CD4-positive, alpha-beta memory T cell (primary cell): Measurements from ENCODE around the gene GTPBP10. TPM values are rescaled to one million over a fixed set of nuclear protein-coding genes. Genes with fewer than 3 reads are reported as not detected.
"Not testable (repeated sequence)": the region's sequence is repeated elsewhere in the genome, so short reads cannot be mapped to it uniquely, and the experiment has no call there.

Experiments
- CTCF ChIA-PET: fragments of 350-600 bp; sonication (Branson Sonifier 250); formaldehyde crosslinking; loops from one replicate; lab custom pipeline; 2021; ENCODE audit warnings: inconsistent platforms; ENCODE audit not compliant: partially characterized antibody; lab: Charles Lee
- POLR2A ChIA-PET: fragments of 350-600 bp; sonication (Branson Sonifier 250); formaldehyde crosslinking; loops from one replicate; lab custom pipeline; 2021; ENCODE audit not compliant: partially characterized antibody; lab: Charles Lee
- DNase-seq, 5 donors: peaks; one replicate each; pipeline versions ENCODE4 v3.0.0 to v3.0.0-alpha.2; 2020 to 2022; ENCODE audit warnings: mixed read lengths in 1 of 5
- H3K27ac ChIP-seq: one replicate; pipeline ENCODE4 v1.7.0; 2013; ENCODE audit warnings: low read depth, low read length
- H3K27me3 ChIP-seq: 2 replicates; pipeline ENCODE4 v1.7.0; 2013; ENCODE audit warnings: mild to moderate bottlenecking, low read length, moderate library complexity; ENCODE audit not compliant: insufficient read depth
- H3K36me3 ChIP-seq: 2 replicates; pipeline ENCODE4 v1.7.0; 2013; ENCODE audit warnings: mild to moderate bottlenecking, low read length, moderate library complexity; ENCODE audit not compliant: insufficient read depth
- H3K4me1 ChIP-seq: 2 replicates; pipeline ENCODE4 v1.7.0; 2013; ENCODE audit warnings: mild to moderate bottlenecking, low read length, moderate library complexity; ENCODE audit not compliant: insufficient read depth
- H3K4me3 ChIP-seq, 2 donors: one replicate each; pipeline ENCODE4 v1.7.0; 2013; ENCODE audit warnings: low read length in 2 of 2, mild to moderate bottlenecking in 1 of 2
- H3K9me3 ChIP-seq, 2 donors: one replicate each; pipeline ENCODE4 v1.7.0; 2013; ENCODE audit warnings: low read length in 2 of 2, control low read depth in 1 of 2; ENCODE audit not compliant: control insufficient read depth in 1 of 2
- H3K27ac Mint-ChIP-seq, 7 donors: one replicate each; pipeline ENCODE4 v1.8.0; 2020 to 2021; ENCODE audit warnings: mixed read lengths in 7 of 7, mild to moderate bottlenecking in 6 of 7, inconsistent platforms in 3 of 7, moderate library complexity in 3 of 7
- H3K27me3 Mint-ChIP-seq, 2 donors: one replicate each; pipeline ENCODE4 v1.8.0; 2020 to 2021; ENCODE audit warnings: mixed read lengths in 2 of 2
- H3K36me3 Mint-ChIP-seq, 2 donors: one replicate each; pipeline ENCODE4 v1.8.0; 2020 to 2021; ENCODE audit warnings: mixed read lengths in 2 of 2, inconsistent platforms in 1 of 2, mild to moderate bottlenecking in 1 of 2
- H3K4me1 Mint-ChIP-seq, 4 donors: one replicate each; pipeline ENCODE4 v1.8.0; 2020 to 2021; ENCODE audit warnings: mixed read lengths in 4 of 4, mild to moderate bottlenecking in 1 of 4
- H3K4me3 Mint-ChIP-seq, 8 donors: one replicate each; pipeline ENCODE4 v1.8.0; 2020 to 2021; ENCODE audit warnings: mixed read lengths in 8 of 8, mild to moderate bottlenecking in 7 of 8, moderate library complexity in 6 of 8, inconsistent platforms in 3 of 8
- H3K9me3 Mint-ChIP-seq, 8 donors: one replicate each; pipeline ENCODE4 v1.8.0; 2020 to 2021; ENCODE audit warnings: mixed read lengths in 8 of 8, mild to moderate bottlenecking in 5 of 8, inconsistent platforms in 3 of 8, moderate library complexity in 1 of 8
- intact Hi-C: fragments of 100-400 bp; cut with micrococcal nuclease; formaldehyde crosslinking; loops from one replicate; pipeline ENCODE4 v1.15.1; 2023
- polyA plus RNA-seq, 2 donors: library from polyadenylated mRNA; unstranded; fragments of 300-500 nt; fragmentation: Illumina TruSeq; gene quantifications; one replicate each; pipeline ENCODE4 v1.2.3, GENCODE V29; 2021
- total RNA-seq, 2 experiments: library from RNA; stranded (reverse); gene quantifications; one replicate each; pipeline ENCODE4 v1.2.3, GENCODE V29; 2021

GTPBP10 gene
- total and polyA plus RNA-seq, 4 experiments from 2014 or later: 30.6 to 46.7 (median 41.6) TPM

GRCh38 chr7:90334926-90335325 lies 11.6 kb upstream of the GTPBP10 start:
- not testable (repeated sequence) for H3K4me1 ChIP-seq, H3K27me3 Mint-ChIP-seq, H3K36me3 ChIP-seq

GRCh38 chr7:90337106-90337505 lies 9.4 kb upstream of the GTPBP10 start:
- Histone ChIP-seq H3K36me3 (no peaks in the 10 kb centered on the region), H3K4me1 (no peaks in the 10 kb centered on the region), H3K9me3 (no peaks in the 10 kb centered on the region), H3K27me3 (no peaks in the 10 kb centered on the region), H3K4me3 (no peak overlapping the region), H3K27ac (no peak overlapping the region)
- Mint-ChIP-seq H3K4me1 (peaks cover 0 to 2% (median under 1%) of the 10 kb centered on the region in 4 donors), H3K4me3 (no peak overlapping the region), H3K27me3 (peaks cover 5% of the 10 kb centered on the region in 2 donors), H3K9me3 (no peaks in the 10 kb centered on the region), H3K27ac (no peak overlapping the region), H3K36me3 (no peaks in the 10 kb centered on the region)
- CTCF ChIA-PET: interaction anchor here (0.6 to 1.7 kb wide), 2 partner anchors 8 to 183 kb away, joined by 3 to 7 read pairs; partner anchors contain the start of gene STEAP1
- no peak for DNase-seq
- intact Hi-C loops: no loop called here
- POLR2A ChIA-PET: no interaction called here

More at GRCh38 chr7:90334926-90335325, 11.6 kb upstream of the GTPBP10 start:
- H3K27ac ChIP-seq, H3K36me3 Mint-ChIP-seq, H3K27me3 ChIP-seq, intact Hi-C loops, H3K9me3 ChIP-seq, H3K4me3 Mint-ChIP-seq, H3K4me1 Mint-ChIP-seq, DNase-seq, H3K9me3 Mint-ChIP-seq, POLR2A ChIA-PET, H3K4me3 ChIP-seq, H3K27ac Mint-ChIP-seq, CTCF ChIA-PET: not testable (repeated sequence)

GRCh38 chr7:90345016-90345415 lies 1.5 kb upstream of the GTPBP10 start:
- no peaks in the 10 kb centered on the region for H3K36me3 ChIP-seq
- Mint-ChIP-seq H3K27ac (peak overlapping the region; percentile 98 to 100 (median 99)), H3K4me1 (peaks cover 25 to 47% (median 39%) of the 10 kb centered on the region in 4 donors), H3K27me3 (peaks cover 0 to 1% of the 10 kb centered on the region in 2 donors), H3K9me3 (no peaks in the 10 kb centered on the region), H3K4me3 (peak overlapping the region; percentile 92 to 99 (median 98)), H3K36me3 (peaks cover 7 to 20% of the 10 kb centered on the region in 2 donors)
- intact Hi-C loops: loop anchor here (10.0 kb wide), 1 partner anchor 1600 kb away; the partner anchor contains the start of gene AKAP9
- ChIA-PET POLR2A (interaction anchor here (1.3 to 2.0 kb wide), 2 partner anchors 58 to 99 kb away, joined by 3 to 11 read pairs; partner anchors contain the start of gene CLDN12), CTCF (interaction anchor here (1.1 to 1.7 kb wide), 5 partner anchors 9 to 166 kb away, joined by 3 to 7 read pairs (median 4); no protein-coding TSS in a partner anchor)
- peak overlapping the region; percentile 87 for H3K27ac ChIP-seq
- no peak overlapping the region for H3K4me3 ChIP-seq
- peaks cover 30% of the 10 kb centered on the region for H3K4me1 ChIP-seq
- no peaks in the 10 kb centered on the region for H3K27me3 ChIP-seq
- no peaks in the 10 kb centered on the region for H3K9me3 ChIP-seq
- DNase-seq: no peak

GRCh38 chr7:90345595-90346335 lies 751 bp upstream of the GTPBP10 start:
- Mint-ChIP-seq H3K27ac (peak overlapping the region; percentile 98 to 100 (median 99)), H3K4me1 (peaks cover 29 to 52% (median 43%) of the 10 kb centered on the region in 4 donors)

GRCh38 chr7:90347759-90348158 lies 1.2 kb downstream of the GTPBP10 start:
- peak overlapping the region; percentile 38 to 99 (median 98) for H3K4me3 Mint-ChIP-seq
- H3K4me1 ChIP-seq: peaks cover 47% of the 10 kb centered on the region
- H3K9me3 ChIP-seq: no peaks in the 10 kb centered on the region
- H3K27me3 ChIP-seq: no peaks in the 10 kb centered on the region
- peak overlapping the region in 1 of 2 donors; percentile 92 for H3K4me3 ChIP-seq
- peak overlapping the region; percentile 59 to 100 (median 99) for H3K27ac Mint-ChIP-seq
- intact Hi-C loops: loop anchor here (10.0 kb wide), 1 partner anchor 1597 kb away; the partner anchor contains the start of gene AKAP9
- H3K36me3 Mint-ChIP-seq: peaks cover 22 to 30% of the 10 kb centered on the region in 2 donors
- H3K36me3 ChIP-seq: no peaks in the 10 kb centered on the region
- no peak for DNase-seq
- no peaks in the 10 kb centered on the region for H3K9me3 Mint-ChIP-seq
- CTCF ChIA-PET: no interaction called here
- H3K27me3 Mint-ChIP-seq: peaks cover 0 to 1% of the 10 kb centered on the region in 2 donors
- H3K27ac ChIP-seq: no peak overlapping the region
- POLR2A ChIA-PET: no interaction called here
- peaks cover 36 to 66% (median 54%) of the 10 kb centered on the region in 4 donors for H3K4me1 Mint-ChIP-seq

More at GRCh38 chr7:90345595-90346335, 751 bp upstream of the GTPBP10 start:
- Histone ChIP-seq H3K27me3 (no peaks in the 10 kb centered on the region), H3K36me3 (no peaks in the 10 kb centered on the region), H3K4me3 (peak overlapping the region; percentile 71 to 92), H3K27ac (peak overlapping the region; percentile 87), H3K9me3 (no peaks in the 10 kb centered on the region), H3K4me1 (peaks cover 34% of the 10 kb centered on the region)
- intact Hi-C loops: loop anchor here (1.0 to 10.0 kb wide), 3 partner anchors 58 to 1599 kb away; partner anchors contain the start of genes AKAP9, CFAP69 and CLDN12
- CTCF ChIA-PET: interaction anchor here (0.8 to 1.7 kb wide), 13 partner anchors 9 to 192 kb away, joined by 3 to 9 read pairs (median 3); partner anchors contain the start of genes CLDN12 and STEAP1
- POLR2A ChIA-PET: interaction anchor here (0.7 to 2.0 kb wide), 5 partner anchors 12 to 100 kb away, joined by 3 to 11 read pairs (median 3); partner anchors contain the start of gene CLDN12
- peaks cover 0 to 1% of the 10 kb centered on the region in 2 donors for H3K27me3 Mint-ChIP-seq
- peaks cover 14 to 24% of the 10 kb centered on the region in 2 donors for H3K36me3 Mint-ChIP-seq
- H3K9me3 Mint-ChIP-seq: no peaks in the 10 kb centered on the region
- peak in 2 of 5 donors; percentile 8 to 40 for DNase-seq
- peak overlapping the region; percentile 92 to 99 (median 98) for H3K4me3 Mint-ChIP-seq

GRCh38 chr7:90349305-90349704 lies 2.8 kb downstream of the GTPBP10 start:
- Mint-ChIP-seq H3K4me3 (peak overlapping the region in 4 of 8 donors; percentile 20 to 98 (median 39)), H3K27me3 (peaks cover 0 to 1% of the 10 kb centered on the region in 2 donors), H3K9me3 (no peaks in the 10 kb centered on the region), H3K36me3 (peaks cover 34 to 41% of the 10 kb centered on the region in 2 donors), H3K4me1 (peaks cover 38 to 71% (median 57%) of the 10 kb centered on the region in 4 donors), H3K27ac (peak overlapping the region in 4 of 7 donors; percentile 3 to 100 (median 59))
- CTCF ChIA-PET: no interaction called here
- POLR2A ChIA-PET: no interaction called here
- DNase-seq: no peak
- no peak overlapping the region for H3K27ac ChIP-seq
- peaks cover 47% of the 10 kb centered on the region for H3K4me1 ChIP-seq
- no peaks in the 10 kb centered on the region for H3K36me3 ChIP-seq
- intact Hi-C loops: loop anchor here (10.0 kb wide), 1 partner anchor 1595 kb away; the partner anchor contains the start of gene AKAP9
- no peaks in the 10 kb centered on the region for H3K9me3 ChIP-seq
- H3K4me3 ChIP-seq: no peak overlapping the region
- H3K27me3 ChIP-seq: no peaks in the 10 kb centered on the region

- Mint-ChIP-seq H3K36me3 (peaks cover 39 to 43% of the 10 kb centered on the region in 2 donors), H3K27ac (peak overlapping the region in 2 of 7 donors; percentile 56 to 76), H3K4me3 (peak overlapping the region in 2 of 8 donors; percentile 3 to 27), H3K4me1 (peaks cover 38 to 70% (median 56%) of the 10 kb centered on the region in 4 donors)
- H3K4me1 ChIP-seq: peaks cover 47% of the 10 kb centered on the region
- DNase-seq, H3K27me3 ChIP-seq, POLR2A ChIA-PET, H3K27ac ChIP-seq, H3K9me3 ChIP-seq, H3K9me3 Mint-ChIP-seq, H3K36me3 ChIP-seq, H3K27me3 Mint-ChIP-seq, H3K4me3 ChIP-seq, CTCF ChIA-PET, intact Hi-C loops: not testable (repeated sequence)
Measured at GRCh38 chr7:90350032-90350431, 3.5 kb downstream of the GTPBP10 start.
